Stimulated activated CD4-positive, alpha-beta T cell treated with anti-CD3 and anti-CD28 coated beads, Interleukin-2, amount 100 ng/mL, for 4 hours (primary cell): ENCODE results near the gene DPYD.
A peak's percentile ranks its signal among the peaks of the same experiment; 100 is the strongest.

Experiments
- DNase-seq: peaks from one replicate; pipeline ENCODE4 v3.0.0-alpha.2; 2020; ENCODE audit warnings: low read depth

The DPYD gene

GRCh38 chr1:97920832-97921571 is at the start of gene DPYD:
TSS of gene DPYD (minus strand) at chr1:97921034. CDS start at chr1:97920922, 112 bp downstream.
- peak; percentile 67 for DNase-seq

GRCh38 chr1:97960470-97960869 is 39.6 kb upstream of the DPYD start:
- DNase-seq = no peak

GRCh38 chr1:97947695-97948094 is 26.9 kb upstream of the DPYD start:
- no peak for DNase-seq

- no peak for DNase-seq
Observed at GRCh38 chr1:97943354-97943753, 22.5 kb upstream of the DPYD start.

- no peak for DNase-seq
Observed at GRCh38 chr1:97942161-97943123, 21.6 kb upstream of the DPYD start.

GRCh38 chr1:97938285-97938642 is 17.4 kb upstream of the DPYD start:
- no peak for DNase-seq

GRCh38 chr1:97936976-97937375 is 16.1 kb upstream of the DPYD start:
- no peak for DNase-seq

GRCh38 chr1:97934491-97934890 is 13.7 kb upstream of the DPYD start:
- DNase-seq = no peak

- DNase-seq = no peak
Observed at GRCh38 chr1:97929874-97930851, 9.3 kb upstream of the DPYD start.

- no peak for DNase-seq
Observed at GRCh38 chr1:97926017-97926708, 5.3 kb upstream of the DPYD start.

GRCh38 chr1:97925151-97925550 is 4.3 kb upstream of the DPYD start:
- DNase-seq = no peak

- no peak for DNase-seq
Observed at GRCh38 chr1:97923811-97924210, 3.0 kb upstream of the DPYD start.

GRCh38 chr1:97920276-97920831 is 480 bp downstream of the DPYD start:
- DNase-seq = peak; percentile 55

- DNase-seq = no peak
Observed at GRCh38 chr1:97919585-97920261, 1.1 kb downstream of the DPYD start.

GRCh38 chr1:97918961-97919360 is 1.9 kb downstream of the DPYD start:
- no peak for DNase-seq

- DNase-seq = no peak
Observed at GRCh38 chr1:97913506-97914139, 7.2 kb downstream of the DPYD start.

- no peak for DNase-seq
Observed at GRCh38 chr1:97911266-97912215, 9.3 kb downstream of the DPYD start.

GRCh38 chr1:97909266-97909665 is 11.6 kb downstream of the DPYD start:
- DNase-seq = no peak

GRCh38 chr1:97907886-97908285 is 12.9 kb downstream of the DPYD start:
- DNase-seq = no peak
